Activated T-cell treated with anti-CD3 and anti-CD28 coated beads, Interleukin-2, amount 50 U/mL, for 4 hours (primary cell): ENCODE data around the gene SPAG8. TPM values are rescaled to one million over a fixed set of nuclear protein-coding genes. Genes with fewer than 3 reads are reported as not detected.

Experiments used
- ATAC-seq, 2 donors: fragments of 200-7000 bp; cut with Tn5 transposase; one replicate each; pipeline ENCODE4 v1.10.0; 2021
- DNase-seq: peaks from one replicate; pipeline ENCODE4 v3.0.0-alpha.2; 2020
- H3K27me3 Mint-ChIP-seq: one replicate; pipeline ENCODE4 v1.8.0; 2021; ENCODE audit warnings: low read depth, mixed read lengths
- H3K36me3 Mint-ChIP-seq: one replicate; pipeline ENCODE4 v1.8.0; 2022; ENCODE audit warnings: mixed read lengths; ENCODE audit not compliant: insufficient read depth
- H3K4me1 Mint-ChIP-seq: one replicate; pipeline ENCODE4 v1.8.0; 2021; ENCODE audit warnings: low read depth, mixed read lengths
- H3K4me3 Mint-ChIP-seq: one replicate; pipeline ENCODE4 v1.8.0; 2021; ENCODE audit warnings: mild to moderate bottlenecking, moderate library complexity, mixed read lengths
- H3K9me3 Mint-ChIP-seq: one replicate; pipeline ENCODE4 v1.8.0; 2021; ENCODE audit warnings: mixed read lengths
- total RNA-seq, 3 donors: library from RNA; stranded (reverse); gene quantifications; one replicate each; pipeline ENCODE4 v1.2.1, GENCODE V29; 2021

SPAG8 gene, protein sequence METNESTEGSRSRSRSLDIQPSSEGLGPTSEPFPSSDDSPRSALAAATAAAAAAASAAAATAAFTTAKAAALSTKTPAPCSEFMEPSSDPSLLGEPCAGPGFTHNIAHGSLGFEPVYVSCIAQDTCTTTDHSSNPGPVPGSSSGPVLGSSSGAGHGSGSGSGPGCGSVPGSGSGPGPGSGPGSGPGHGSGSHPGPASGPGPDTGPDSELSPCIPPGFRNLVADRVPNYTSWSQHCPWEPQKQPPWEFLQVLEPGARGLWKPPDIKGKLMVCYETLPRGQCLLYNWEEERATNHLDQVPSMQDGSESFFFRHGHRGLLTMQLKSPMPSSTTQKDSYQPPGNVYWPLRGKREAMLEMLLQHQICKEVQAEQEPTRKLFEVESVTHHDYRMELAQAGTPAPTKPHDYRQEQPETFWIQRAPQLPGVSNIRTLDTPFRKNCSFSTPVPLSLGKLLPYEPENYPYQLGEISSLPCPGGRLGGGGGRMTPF
- total RNA-seq: under 1 TPM; 0.27 to 0.48 (median 0.40) TPM

DNA sequence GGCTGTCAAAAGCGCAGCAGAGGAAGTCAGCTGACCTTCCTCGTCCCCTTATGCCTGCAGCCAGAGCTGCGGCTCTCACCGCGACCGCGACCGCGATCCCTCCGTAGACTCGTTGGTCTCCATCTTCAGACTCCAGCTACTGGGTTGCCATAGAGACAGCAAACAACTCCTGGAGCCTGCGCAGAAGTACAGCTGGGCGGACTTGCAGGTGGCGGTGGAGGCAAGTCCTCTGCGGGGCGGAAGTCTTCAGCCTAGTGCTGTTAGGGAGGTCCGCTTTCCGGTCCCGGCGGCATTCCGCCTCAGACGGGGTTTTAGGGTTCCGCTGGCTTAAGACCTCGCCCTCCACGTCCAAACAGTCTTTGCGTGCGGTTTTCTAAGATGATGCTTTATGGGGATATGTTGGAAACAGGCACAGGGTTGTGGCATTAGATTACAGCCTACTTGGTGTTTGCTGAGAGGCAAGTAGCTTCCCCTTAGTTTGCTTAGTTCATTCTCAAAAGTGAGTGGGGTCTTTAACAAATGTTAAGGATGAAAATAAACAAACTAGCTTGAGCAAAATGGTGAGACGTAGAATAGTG, at the start of gene SPAG8:
Gene SPAG8 (minus strand): TSS at position 238 of the 578 bp plus-strand sequence. CDS start 115 bp downstream, at position 123.
- H3K36me3 Mint-ChIP-seq: peaks cover 3% of the 10 kb centered on the region
- peaks cover 32% of the 10 kb centered on the region for H3K4me1 Mint-ChIP-seq
- ATAC-seq (peak; percentile 65 to 72), DNase-seq (peak; percentile 88)
- no peaks in the 10 kb centered on the region for H3K27me3 Mint-ChIP-seq
- peak within 1 kb of the TSS; percentile 80 for H3K4me3 Mint-ChIP-seq
- no peaks in the 10 kb centered on the region for H3K9me3 Mint-ChIP-seq

- no peak for ATAC-seq
- peaks cover 23% of the 10 kb centered on the region for H3K27me3 Mint-ChIP-seq
- no peaks in the 10 kb centered on the region for H3K9me3 Mint-ChIP-seq
- DNase-seq: no peak
- H3K36me3 Mint-ChIP-seq: no peaks in the 10 kb centered on the region
- H3K4me3 Mint-ChIP-seq: no peak overlapping the region
- peaks cover 4% of the 10 kb centered on the region for H3K4me1 Mint-ChIP-seq
Observed at GRCh38 chr9:35861161-35861897, 49.3 kb upstream of the SPAG8 start.

GRCh38 chr9:35859990-35860339, 47.9 kb upstream of the SPAG8 start:
- H3K27me3 Mint-ChIP-seq: peaks cover 21% of the 10 kb centered on the region
- no peak overlapping the region for H3K4me3 Mint-ChIP-seq
- DNase-seq: no peak
- H3K4me1 Mint-ChIP-seq: peaks cover 4% of the 10 kb centered on the region
- no peaks in the 10 kb centered on the region for H3K9me3 Mint-ChIP-seq
- ATAC-seq: no peak
- no peaks in the 10 kb centered on the region for H3K36me3 Mint-ChIP-seq

DNA sequence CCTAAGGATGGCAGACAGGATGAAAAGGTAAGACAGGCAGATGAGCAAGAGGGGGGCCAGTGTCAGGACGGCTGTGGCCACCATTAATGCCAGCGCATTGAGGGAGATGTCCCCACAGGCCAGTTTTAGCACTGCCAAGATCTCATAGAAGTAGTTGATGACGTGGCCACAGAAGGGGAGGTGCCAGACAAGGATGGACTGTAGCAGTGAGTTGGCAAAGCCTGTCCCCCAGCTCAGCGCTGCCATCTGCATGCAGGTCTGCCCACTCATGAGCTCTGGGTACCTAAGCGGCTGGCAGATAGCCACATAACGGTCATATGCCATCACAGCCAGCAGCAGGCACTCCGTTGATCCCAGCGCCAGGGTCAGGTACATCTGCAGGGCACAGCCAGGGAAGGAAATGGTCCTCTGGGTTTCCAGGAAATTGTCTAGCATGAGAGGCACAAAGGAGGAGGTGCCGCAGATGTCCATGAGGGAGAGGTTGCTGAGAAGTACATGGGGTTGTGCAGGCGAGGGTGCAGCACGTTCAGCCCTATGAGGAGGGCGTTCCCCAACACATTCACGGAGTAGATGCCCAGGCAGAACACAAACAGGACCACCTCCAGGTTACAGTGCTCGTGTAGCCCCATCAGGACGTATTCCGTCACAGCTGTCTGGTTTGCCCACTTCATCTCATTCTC, 47.4 kb upstream of the SPAG8 start:
- H3K36me3 Mint-ChIP-seq: no peaks in the 10 kb centered on the region
- ATAC-seq: peak; percentile 32 to 37
- H3K4me1 Mint-ChIP-seq: peaks cover 4% of the 10 kb centered on the region
- peaks cover 20% of the 10 kb centered on the region for H3K27me3 Mint-ChIP-seq
- H3K4me3 Mint-ChIP-seq: no peak overlapping the region
- DNase-seq: no peak
- H3K9me3 Mint-ChIP-seq: no peaks in the 10 kb centered on the region

DNA sequence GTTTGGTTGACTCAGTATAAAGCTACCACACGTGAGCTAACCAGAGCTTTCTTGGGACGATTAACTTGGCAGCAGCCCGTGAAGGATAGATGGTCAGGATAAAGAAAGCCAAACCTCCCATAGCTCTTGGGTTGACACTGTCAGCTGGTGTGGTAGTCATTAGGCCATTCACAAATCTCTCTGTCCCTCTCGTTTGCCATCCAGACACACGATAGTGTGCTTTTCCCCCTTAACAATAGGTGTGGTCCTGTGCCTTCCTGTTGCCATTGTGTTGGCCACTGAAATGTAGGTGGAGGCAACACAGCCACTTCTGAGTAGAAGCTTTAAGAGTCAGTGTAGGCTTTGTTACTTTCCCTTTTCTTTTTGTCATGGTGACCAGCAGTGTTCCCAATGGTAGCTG, 46.4 kb upstream of the SPAG8 start:
- Mint-ChIP-seq H3K9me3 (no peaks in the 10 kb centered on the region), H3K4me1 (peaks cover 4% of the 10 kb centered on the region)

GRCh38 chr9:35856882-35857281, 44.8 kb upstream of the SPAG8 start:
- no peak for DNase-seq
- Mint-ChIP-seq H3K4me1 (peaks cover 4% of the 10 kb centered on the region), H3K9me3 (no peaks in the 10 kb centered on the region), H3K36me3 (no peaks in the 10 kb centered on the region), H3K27me3 (peaks cover 2% of the 10 kb centered on the region), H3K4me3 (no peak overlapping the region)
- no peak for ATAC-seq

More for the DNA sequence above, 46.4 kb upstream of the SPAG8 start:
- ATAC-seq (no peak), DNase-seq (no peak)
- no peaks in the 10 kb centered on the region for H3K36me3 Mint-ChIP-seq
- peaks cover 14% of the 10 kb centered on the region for H3K27me3 Mint-ChIP-seq
- no peak overlapping the region for H3K4me3 Mint-ChIP-seq

DNA sequence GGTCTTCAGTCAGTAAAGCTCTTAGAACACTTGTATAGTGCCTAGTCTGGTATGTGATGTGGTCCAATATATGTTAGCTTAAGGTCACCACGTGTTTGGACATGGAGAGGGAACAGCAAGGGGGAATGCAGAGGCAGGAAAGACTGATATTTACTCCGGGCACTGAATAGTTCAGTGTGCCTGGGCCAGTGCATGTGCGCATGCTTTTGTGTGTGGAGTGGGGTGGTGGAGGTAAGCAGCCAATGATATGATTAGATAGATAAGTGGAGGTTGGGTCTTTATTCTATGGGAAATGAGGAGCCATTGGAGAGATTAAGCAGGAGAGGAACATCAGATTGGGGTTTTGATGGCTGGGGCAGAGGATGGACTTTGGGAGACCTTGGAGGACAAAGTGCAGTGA, 44.1 kb upstream of the SPAG8 start:
- ATAC-seq (no peak), DNase-seq (no peak)
- H3K4me1 Mint-ChIP-seq: peaks cover 4% of the 10 kb centered on the region
- H3K36me3 Mint-ChIP-seq: no peaks in the 10 kb centered on the region
- no peak overlapping the region for H3K4me3 Mint-ChIP-seq
- no peaks in the 10 kb centered on the region for H3K9me3 Mint-ChIP-seq
- H3K27me3 Mint-ChIP-seq: peaks cover 2% of the 10 kb centered on the region

GRCh38 chr9:35854091-35854762, 42.2 kb upstream of the SPAG8 start:
- H3K27me3 Mint-ChIP-seq: peaks cover 2% of the 10 kb centered on the region
- ATAC-seq (no peak), DNase-seq (no peak)
- H3K36me3 Mint-ChIP-seq: no peaks in the 10 kb centered on the region
- no peak overlapping the region for H3K4me3 Mint-ChIP-seq
- peaks cover 4% of the 10 kb centered on the region for H3K4me1 Mint-ChIP-seq
- H3K9me3 Mint-ChIP-seq: no peaks in the 10 kb centered on the region

DNA sequence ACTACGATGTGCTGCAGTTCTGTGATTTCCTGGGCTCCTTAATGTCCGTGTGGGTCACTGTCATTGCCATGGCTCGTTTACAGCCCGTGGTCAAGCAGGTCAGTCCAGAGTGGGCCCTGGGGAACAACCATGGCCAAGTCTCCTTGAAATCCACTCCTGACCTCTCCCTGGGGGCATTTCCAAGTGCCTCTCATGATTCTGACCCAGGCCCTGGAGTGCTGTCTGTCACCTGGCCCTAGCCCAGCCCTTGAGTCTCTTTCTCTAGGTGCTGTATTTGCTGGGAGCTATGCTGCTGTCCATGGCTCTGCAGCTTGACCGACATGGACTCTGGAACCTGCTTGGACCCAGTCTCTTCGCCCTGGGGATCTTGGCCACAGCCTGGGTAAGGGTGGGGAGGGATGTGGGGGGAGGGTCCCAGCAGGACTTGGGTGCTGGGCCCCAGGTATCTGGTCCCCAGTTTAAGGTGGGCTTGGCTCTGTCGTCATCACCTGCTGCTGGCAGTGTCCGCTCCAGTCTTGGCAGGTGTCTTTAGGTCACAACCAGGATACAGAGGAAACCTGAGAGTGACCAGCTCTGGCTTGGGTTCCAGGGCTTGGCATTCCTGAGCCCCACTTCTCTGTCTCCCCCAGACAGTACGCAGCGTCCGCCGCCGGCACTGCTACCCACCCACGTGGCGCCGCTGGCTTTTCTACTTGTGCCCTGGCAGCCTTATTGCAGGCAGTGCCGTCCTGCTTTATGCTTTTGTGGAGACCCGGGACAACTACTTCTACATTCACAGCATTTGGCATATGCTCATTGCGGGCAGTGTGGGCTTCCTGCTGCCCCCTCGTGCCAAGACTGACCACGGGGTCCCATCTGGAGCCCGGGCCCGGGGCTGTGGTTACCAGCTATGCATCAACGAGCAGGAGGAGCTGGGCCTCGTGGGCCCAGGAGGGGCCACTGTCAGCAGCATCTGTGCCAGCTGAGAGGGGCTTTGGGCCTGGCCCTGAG, 41.1 kb upstream of the SPAG8 start:
- ATAC-seq (no peak), DNase-seq (no peak)
- peaks cover under 1% of the 10 kb centered on the region for H3K4me1 Mint-ChIP-seq
- H3K4me3 Mint-ChIP-seq: no peak overlapping the region
- no peaks in the 10 kb centered on the region for H3K36me3 Mint-ChIP-seq
- no peaks in the 10 kb centered on the region for H3K9me3 Mint-ChIP-seq
- H3K27me3 Mint-ChIP-seq: peaks cover 2% of the 10 kb centered on the region

DNA sequence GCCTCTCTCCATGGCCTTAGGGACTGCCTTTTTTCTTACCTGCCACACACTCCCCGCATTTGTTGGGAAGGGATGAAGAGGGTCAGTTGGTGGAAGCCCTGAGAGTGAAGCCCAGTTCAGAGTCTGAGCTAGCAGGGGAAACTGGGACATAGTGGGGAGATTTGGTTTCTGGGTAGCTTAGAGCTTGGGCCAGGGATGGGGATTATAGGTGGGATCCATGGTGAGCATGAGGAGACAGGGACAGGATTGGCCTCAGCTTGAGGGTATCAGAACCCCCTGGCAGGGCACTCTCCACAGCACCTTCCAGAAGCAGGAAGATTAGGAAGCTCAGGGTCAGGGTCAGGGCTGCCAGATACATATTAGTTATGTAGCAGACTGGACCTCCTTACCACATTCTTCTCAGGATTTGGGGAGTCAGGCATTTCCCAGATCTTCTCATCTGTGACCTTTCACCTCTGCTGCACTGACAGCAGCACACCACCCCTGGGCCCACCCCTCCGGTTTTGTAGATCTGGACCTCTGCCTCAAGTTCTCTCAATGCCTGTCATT, 40.3 kb upstream of the SPAG8 start:
- H3K27me3 Mint-ChIP-seq: peaks cover 2% of the 10 kb centered on the region
- H3K4me3 Mint-ChIP-seq: no peak overlapping the region
- peaks cover 7% of the 10 kb centered on the region for H3K4me1 Mint-ChIP-seq
- H3K9me3 Mint-ChIP-seq: no peaks in the 10 kb centered on the region
- ATAC-seq (no peak), DNase-seq (no peak)
- H3K36me3 Mint-ChIP-seq: peaks cover 2% of the 10 kb centered on the region

DNA sequence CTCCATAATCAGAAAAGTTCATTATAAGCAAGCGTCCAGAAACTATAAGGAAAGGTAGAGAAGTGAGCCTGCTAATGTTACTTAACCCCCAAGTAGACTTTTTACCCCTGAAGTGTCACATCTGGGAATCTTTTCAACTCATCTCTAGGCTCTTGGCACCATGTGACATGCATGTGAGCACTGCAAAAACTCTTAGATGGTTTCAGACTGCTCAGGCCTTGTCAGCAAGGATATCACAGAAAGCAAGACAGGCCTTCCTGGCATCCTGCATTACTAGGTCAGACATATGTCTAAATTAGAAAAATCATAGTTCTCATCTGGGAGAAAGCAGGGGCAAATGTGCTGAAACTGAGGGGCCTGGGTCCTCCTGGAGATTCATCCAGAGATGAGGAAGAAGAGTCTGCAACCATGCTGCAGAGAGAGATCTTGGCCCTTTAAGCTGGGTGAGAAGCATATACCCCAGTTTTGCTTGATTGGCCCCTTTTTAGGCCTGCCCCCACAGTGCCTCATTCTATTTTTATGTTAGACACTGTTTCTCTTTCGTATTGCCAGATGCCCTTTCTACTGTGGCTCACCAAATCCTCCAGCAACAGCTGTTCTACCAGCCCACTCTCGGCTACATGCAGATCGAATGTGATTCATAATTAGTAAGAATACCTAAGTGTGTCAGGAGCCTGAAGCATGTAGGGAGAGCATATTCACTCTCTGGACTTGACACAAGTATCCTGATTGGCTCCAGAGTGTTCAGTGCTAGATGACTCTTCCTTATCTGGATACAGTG, 35.9 kb upstream of the SPAG8 start:
- DNase-seq: no peak
- Mint-ChIP-seq H3K9me3 (no peaks in the 10 kb centered on the region), H3K4me3 (no peak overlapping the region), H3K4me1 (peaks cover 33% of the 10 kb centered on the region), H3K36me3 (peaks cover 2% of the 10 kb centered on the region), H3K27me3 (no peaks in the 10 kb centered on the region)
- peak; percentile 91 to 93 for ATAC-seq
